Measurements from ENCODE around the gene APLF.

GRCh38 chr2:68556381-68556780 lies 89.0 kb downstream of the APLF start:
- no peak for TF ChIP-seq CTCF (conservative IDR thresholded peaks at IDR 0.05; ENCODE audit: low read length)
- no peak for TF ChIP-seq EZH2phosphoT487 (IDR thresholded peaks at IDR 0.05; ENCODE audit: borderline replicate concordance, low read depth, low read length)

Data from OCI-LY7 (cell line).